GM12878 (cell line): ENCODE results near the gene PRR35. TPM values are rescaled to one million over a fixed set of nuclear protein-coding genes. Genes with fewer than 3 reads are reported as not detected.

Experiments used
- ATAC-seq: fragments of 200-7000 bp; cut with Tn5 transposase; 3 replicates; pipeline ENCODE4 v1.9.1; 2020; ENCODE audit warnings: mild to moderate bottlenecking, moderate library complexity
- BruUV-seq: library from RNA; stranded (reverse); fragments of 400-500 nt; replicated peaks from 2 replicates; lab custom pipeline; 2021; lab: Mats Ljungman, UMichigan
- CTCF ChIA-PET: fragments of 300-600 bp; sonication (Branson Sonifier 250); formaldehyde crosslinking; extraction: SDS; loops from one replicate; lab custom pipeline; 2021; ENCODE audit warnings: inconsistent platforms; lab: Yijun Ruan, JAX
- POLR2A ChIA-PET: fragments of 350-600 bp; formaldehyde crosslinking; extraction: SDS; loops from one replicate; lab custom pipeline; 2021; ENCODE audit warnings: inconsistent platforms; lab: Charles Lee
- RAD21 ChIA-PET: fragments of 300-600 bp; sonication (Branson Sonifier 250); formaldehyde crosslinking; loops from one replicate; lab custom pipeline; 2023; ENCODE audit warnings: antibody characterized with exemption; ENCODE audit not compliant: unreplicated experiment; lab: Charles Lee
- SMC1A ChIA-PET: fragments of 300-600 bp; sonication (Branson Sonifier 250); formaldehyde crosslinking; loops from one replicate; lab custom pipeline; 2023; ENCODE audit not compliant: unreplicated experiment, uncharacterized antibody; lab: Charles Lee
- DNase-seq: peaks from one replicate; pipeline ENCODE4 v3.0.0-alpha.2; 2011; ENCODE audit warnings: low read depth, low spot score
- FAIRE-seq: peaks from 3 replicates; lab custom pipeline; 2011; peaks lifted over from hg19 to GRCh38; lab: Jason Lieb, UNC
- H2AFZ ChIP-seq: 2 replicates; pipeline ENCODE4 v1.6.0; 2011; ENCODE audit warnings: low read depth, low read length, control low read depth; ENCODE audit not compliant: control insufficient read depth
- H3K27ac ChIP-seq: 2 replicates; pipeline ENCODE4 v1.5.1; 2011; ENCODE audit warnings: control low read depth; ENCODE audit not compliant: control insufficient read depth, insufficient read depth
- H3K27me3 ChIP-seq, 2 experiments: replicated peaks in 1 of 2; 2 replicates each; pipeline versions ENCODE4 v1.6.0 to v1.6.1; 2011; ENCODE audit warnings: low read length in 1 of 2; ENCODE audit not compliant: control insufficient read depth in 2 of 2, insufficient read depth in 2 of 2
- H3K36me3 ChIP-seq, 2 experiments: 2 replicates each; pipeline ENCODE4 v1.5.1; 2011; ENCODE audit warnings: low read length in 1 of 2; ENCODE audit not compliant: control insufficient read depth in 2 of 2, insufficient read depth in 2 of 2
- H3K4me1 ChIP-seq: 2 replicates; pipeline ENCODE4 v1.6.1; 2011; ENCODE audit warnings: mild to moderate bottlenecking, low read length, moderate library complexity, mixed read lengths; ENCODE audit not compliant: control insufficient read depth, insufficient read depth
- H3K4me2 ChIP-seq: 2 replicates; pipeline ENCODE4 v1.6.0; 2011; ENCODE audit warnings: control low read depth; ENCODE audit not compliant: control insufficient read depth, insufficient read depth
- H3K4me3 ChIP-seq: fragments of 200-600 bp; sonication (generic); 2 replicates; pipeline ENCODE4 v1.5.1; 2016
- H3K79me2 ChIP-seq: 2 replicates; pipeline ENCODE4 v1.6.0; 2011; ENCODE audit warnings: low read length; ENCODE audit not compliant: control insufficient read depth, insufficient read depth
- H3K9ac ChIP-seq: 2 replicates; pipeline ENCODE4 v1.8.0; 2011; ENCODE audit warnings: low read length, control low read depth, mixed read lengths; ENCODE audit not compliant: control insufficient read depth, insufficient read depth
- H3K9me3 ChIP-seq: replicated peaks from 3 replicates; pipeline ENCODE4 v1.5.1; 2011; ENCODE audit warnings: mild to moderate bottlenecking, low read length; ENCODE audit not compliant: control insufficient read depth, insufficient read depth
- H4K20me1 ChIP-seq: 2 replicates; pipeline ENCODE4 v1.6.0; 2011; ENCODE audit not compliant: control insufficient read depth, insufficient read depth
- EGR1 ChIP-seq, 2 experiments: IDR thresholded peaks; 1 replicate in 1 of 2; 2 replicates in 1 of 2; pipeline ENCODE4 v1.6.1; 2011 to 2012; ENCODE audit warnings: low read depth in 2 of 2, low read length in 2 of 2, borderline replicate concordance in 1 of 2, mild to moderate bottlenecking in 1 of 2, moderate library complexity in 1 of 2
- FOS ChIP-seq: IDR thresholded peaks from 3 replicates; pipeline ENCODE4 v1.6.1; 2011; ENCODE audit warnings: borderline replicate concordance; ENCODE audit not compliant: insufficient read length; ENCODE audit errors: extremely low read depth
- MTA3 ChIP-seq: IDR thresholded peaks from 2 replicates; pipeline ENCODE4 v1.6.1; 2012; ENCODE audit warnings: low read length, inconsistent platforms, borderline replicate concordance
- POLR2AphosphoS2 ChIP-seq: IDR thresholded peaks from 2 replicates; pipeline ENCODE4 v1.6.1; 2011; ENCODE audit warnings: low read depth, mild to moderate bottlenecking, low read length, improper control_type of control experiment, moderate library complexity
- SPI1 ChIP-seq: IDR thresholded peaks from 2 replicates; pipeline ENCODE4 v1.6.1; 2011; ENCODE audit warnings: low read depth, mild to moderate bottlenecking, low read length, moderate library complexity, borderline replicate concordance; ENCODE audit not compliant: insufficient read depth
- SREBF2 ChIP-seq: IDR thresholded peaks from 2 replicates; pipeline ENCODE4 v1.6.1; 2012; ENCODE audit warnings: mild to moderate bottlenecking, low read length
- SUPT20H ChIP-seq: IDR thresholded peaks from 2 replicates; pipeline ENCODE4 v1.6.1; 2011; ENCODE audit warnings: low read depth, mild to moderate bottlenecking, low read length, moderate library complexity, borderline replicate concordance; ENCODE audit not compliant: control insufficient read depth
- TARDBP ChIP-seq: IDR thresholded peaks from 2 replicates; pipeline ENCODE4 v1.6.1; 2016; ENCODE audit warnings: borderline replicate concordance
- TCF7 ChIP-seq: IDR thresholded peaks from 2 replicates; pipeline ENCODE4 v1.6.1; 2014; ENCODE audit warnings: antibody characterized with exemption, borderline replicate concordance
- YY1 ChIP-seq: IDR thresholded peaks from 2 replicates; pipeline ENCODE4 v1.6.1; 2011; ENCODE audit warnings: low read depth, mild to moderate bottlenecking, low read length
- WGBS: methylation state at CpG from one replicate; pipeline ENCODE4 v1.1.6; 2016; ENCODE audit warnings: low lambda C conversion rate; ENCODE audit not compliant: insufficient replicate concordance, insufficient coverage; ENCODE audit errors: missing lambda C conversion rate; 5-methylcytosine and 5-hydroxymethylcytosine counted together
- in situ Hi-C: fragments of 300-500 bp; cut with MboI; formaldehyde crosslinking; loops from 9 replicates; pipeline ENCODE4 v1.14.3; 2018; ENCODE audit warnings: mixed read lengths
- intact Hi-C: fragments of 100-400 bp; cut with micrococcal nuclease; formaldehyde crosslinking; loops from one replicate; pipeline ENCODE4 v1.14.2; 2022; ENCODE audit not compliant: unreplicated experiment
- polyA plus RNA-seq, 11 experiments: library from polyadenylated mRNA; depleted of rRNA in 4 of 11; unstranded in 6 of 11; stranded (reverse) in 5 of 11; fragments of >200 nt; fragmentation: Nextera tagmentation in 4 of 11; fragmentation: Illumina TruSeq in 1 of 11; extraction: Ambion mirVana in 4 of 11; extraction: Trizol in 1 of 11; gene quantifications; 1 replicate in 1 of 11; 2 replicates in 10 of 11; pipeline versions ENCODE4 v1.2.1 to v1.2.3, GENCODE V29; 2011 to 2016; ENCODE audit warnings: inconsistent platforms in 2 of 11, missing spikeins in 2 of 11, low read depth in 1 of 11
- total RNA-seq, 4 experiments: library from RNA; depleted of rRNA in 3 of 4; stranded (reverse); fragments of >200 nt in 3 of 4; fragmentation: Illumina TruSeq in 1 of 4; extraction: Trizol in 1 of 4; gene quantifications; 2 replicates each; pipeline versions ENCODE4 v1.2.1 to v1.2.3, GENCODE V29; 2013 to 2021
- TF ChIP-seq, protein P1 (sequence below): fragments of 450-650 bp; IDR thresholded peaks from 2 replicates; pipeline ENCODE4 v1.6.1; 2017; ENCODE audit warnings: low read depth, mild to moderate bottlenecking, moderate library complexity
- TF ChIP-seq, protein P2 (sequence below): fragments of 450-650 bp; IDR thresholded peaks from 2 replicates; pipeline ENCODE4 v1.6.1; 2017; ENCODE audit warnings: borderline replicate concordance
- TF ChIP-seq, protein P3 (sequence below): fragments of 450-650 bp; formaldehyde crosslinking; IDR thresholded peaks from 2 replicates; pipeline ENCODE4 v1.4.0; 2020; ENCODE audit warnings: mild to moderate bottlenecking, moderate library complexity
- TF ChIP-seq, protein P4 (sequence below): fragments of 450-650 bp; IDR thresholded peaks from 2 replicates; pipeline ENCODE4 v1.6.1; 2016; ENCODE audit warnings: mild to moderate bottlenecking

Gene PRR35
- total and polyA plus RNA-seq, 10 of the 15 experiments (the other 5 are each of a cell fraction or from before 2014, with no cell fraction given): not detected

DNA sequence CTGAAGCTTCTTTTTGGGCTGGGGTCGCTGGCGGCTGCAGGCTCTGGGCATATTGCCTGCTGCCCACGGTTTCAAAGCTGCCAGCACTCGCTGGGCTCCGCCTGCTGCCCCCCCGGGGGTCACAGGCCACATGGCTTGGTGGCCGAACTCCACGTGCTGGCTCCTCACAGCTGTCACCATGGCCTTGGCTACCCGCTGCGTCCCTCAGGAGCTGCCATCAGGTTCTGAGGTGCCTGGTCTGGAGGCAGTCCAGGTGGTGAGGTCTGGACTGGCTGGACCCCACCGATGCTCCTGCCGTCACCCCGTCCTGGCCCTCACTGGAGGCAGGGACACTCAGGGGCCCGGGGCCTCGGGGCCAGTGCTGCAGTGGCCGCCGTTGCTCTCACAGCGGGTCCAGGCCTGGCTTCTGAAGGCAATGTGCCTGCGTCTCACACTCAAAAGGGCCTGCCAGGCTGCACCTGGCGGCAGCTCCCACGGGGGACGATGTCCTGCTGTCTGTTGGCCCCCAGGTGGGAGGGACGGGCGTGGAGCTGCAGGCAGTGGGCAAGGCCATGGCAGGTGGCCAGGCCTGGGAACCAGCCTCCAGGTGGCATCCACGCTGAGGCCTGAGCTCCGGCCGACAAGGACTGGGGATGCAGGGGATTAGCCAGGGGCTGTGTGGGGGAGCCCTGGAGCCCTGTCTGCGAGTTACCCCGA is 19.4 kb upstream of the PRR35 start:
- H3K9ac ChIP-seq: no peak overlapping the region
- no peaks in the 10 kb centered on the region for H3K4me1 ChIP-seq
- no peaks in the 10 kb centered on the region for H4K20me1 ChIP-seq
- SMC1A ChIA-PET: no interaction called here
- CTCF ChIA-PET: interaction anchor here (1.1 kb wide), 1 partner anchor 10 kb away, joined by 3 read pairs; no protein-coding TSS in a partner anchor
- ATAC-seq (no peak), DNase-seq (no peak), FAIRE-seq (no peak)
- no peaks in the 10 kb centered on the region for H3K9me3 ChIP-seq
- RAD21 ChIA-PET: no interaction called here
- WGBS: over 99% methylated on average over 28 of the region's 29 CpGs
- H3K36me3 ChIP-seq: peaks cover 0 to 20% of the 10 kb centered on the region in 2 experiments; a peak in 2 of 4 replicates
- no peak overlapping the region for H2AFZ ChIP-seq
- H3K4me2 ChIP-seq: no peak overlapping the region
- BruUV-seq: no TSS peak
- in situ Hi-C loops: no loop called here
- no peak overlapping the region for H3K4me3 ChIP-seq
- no peaks in the 10 kb centered on the region; the same call in 1 of the 2 replicates for H3K79me2 ChIP-seq
- POLR2A ChIA-PET: no interaction called here
- intact Hi-C loops: no loop called here
- TF ChIP-seq, protein P1, sequence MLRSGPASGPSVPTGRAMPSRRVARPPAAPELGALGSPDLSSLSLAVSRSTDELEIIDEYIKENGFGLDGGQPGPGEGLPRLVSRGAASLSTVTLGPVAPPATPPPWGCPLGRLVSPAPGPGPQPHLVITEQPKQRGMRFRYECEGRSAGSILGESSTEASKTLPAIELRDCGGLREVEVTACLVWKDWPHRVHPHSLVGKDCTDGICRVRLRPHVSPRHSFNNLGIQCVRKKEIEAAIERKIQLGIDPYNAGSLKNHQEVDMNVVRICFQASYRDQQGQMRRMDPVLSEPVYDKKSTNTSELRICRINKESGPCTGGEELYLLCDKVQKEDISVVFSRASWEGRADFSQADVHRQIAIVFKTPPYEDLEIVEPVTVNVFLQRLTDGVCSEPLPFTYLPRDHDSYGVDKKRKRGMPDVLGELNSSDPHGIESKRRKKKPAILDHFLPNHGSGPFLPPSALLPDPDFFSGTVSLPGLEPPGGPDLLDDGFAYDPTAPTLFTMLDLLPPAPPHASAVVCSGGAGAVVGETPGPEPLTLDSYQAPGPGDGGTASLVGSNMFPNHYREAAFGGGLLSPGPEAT: no peak
- TF ChIP-seq, protein P2, sequence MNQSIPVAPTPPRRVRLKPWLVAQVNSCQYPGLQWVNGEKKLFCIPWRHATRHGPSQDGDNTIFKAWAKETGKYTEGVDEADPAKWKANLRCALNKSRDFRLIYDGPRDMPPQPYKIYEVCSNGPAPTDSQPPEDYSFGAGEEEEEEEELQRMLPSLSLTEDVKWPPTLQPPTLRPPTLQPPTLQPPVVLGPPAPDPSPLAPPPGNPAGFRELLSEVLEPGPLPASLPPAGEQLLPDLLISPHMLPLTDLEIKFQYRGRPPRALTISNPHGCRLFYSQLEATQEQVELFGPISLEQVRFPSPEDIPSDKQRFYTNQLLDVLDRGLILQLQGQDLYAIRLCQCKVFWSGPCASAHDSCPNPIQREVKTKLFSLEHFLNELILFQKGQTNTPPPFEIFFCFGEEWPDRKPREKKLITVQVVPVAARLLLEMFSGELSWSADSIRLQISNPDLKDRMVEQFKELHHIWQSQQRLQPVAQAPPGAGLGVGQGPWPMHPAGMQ: no peak
- TF ChIP-seq SREBF2: no peak
- no peak for TF ChIP-seq YY1
- no peak for TF ChIP-seq EGR1 (IDR thresholded peaks at IDR 0.05; ENCODE audit: borderline replicate concordance in 1 of 2, low read depth in 2 of 2, low read length in 2 of 2)
- TF ChIP-seq POLR2AphosphoS2: no peak
- no peak for TF ChIP-seq TARDBP
- TF ChIP-seq, protein P3, sequence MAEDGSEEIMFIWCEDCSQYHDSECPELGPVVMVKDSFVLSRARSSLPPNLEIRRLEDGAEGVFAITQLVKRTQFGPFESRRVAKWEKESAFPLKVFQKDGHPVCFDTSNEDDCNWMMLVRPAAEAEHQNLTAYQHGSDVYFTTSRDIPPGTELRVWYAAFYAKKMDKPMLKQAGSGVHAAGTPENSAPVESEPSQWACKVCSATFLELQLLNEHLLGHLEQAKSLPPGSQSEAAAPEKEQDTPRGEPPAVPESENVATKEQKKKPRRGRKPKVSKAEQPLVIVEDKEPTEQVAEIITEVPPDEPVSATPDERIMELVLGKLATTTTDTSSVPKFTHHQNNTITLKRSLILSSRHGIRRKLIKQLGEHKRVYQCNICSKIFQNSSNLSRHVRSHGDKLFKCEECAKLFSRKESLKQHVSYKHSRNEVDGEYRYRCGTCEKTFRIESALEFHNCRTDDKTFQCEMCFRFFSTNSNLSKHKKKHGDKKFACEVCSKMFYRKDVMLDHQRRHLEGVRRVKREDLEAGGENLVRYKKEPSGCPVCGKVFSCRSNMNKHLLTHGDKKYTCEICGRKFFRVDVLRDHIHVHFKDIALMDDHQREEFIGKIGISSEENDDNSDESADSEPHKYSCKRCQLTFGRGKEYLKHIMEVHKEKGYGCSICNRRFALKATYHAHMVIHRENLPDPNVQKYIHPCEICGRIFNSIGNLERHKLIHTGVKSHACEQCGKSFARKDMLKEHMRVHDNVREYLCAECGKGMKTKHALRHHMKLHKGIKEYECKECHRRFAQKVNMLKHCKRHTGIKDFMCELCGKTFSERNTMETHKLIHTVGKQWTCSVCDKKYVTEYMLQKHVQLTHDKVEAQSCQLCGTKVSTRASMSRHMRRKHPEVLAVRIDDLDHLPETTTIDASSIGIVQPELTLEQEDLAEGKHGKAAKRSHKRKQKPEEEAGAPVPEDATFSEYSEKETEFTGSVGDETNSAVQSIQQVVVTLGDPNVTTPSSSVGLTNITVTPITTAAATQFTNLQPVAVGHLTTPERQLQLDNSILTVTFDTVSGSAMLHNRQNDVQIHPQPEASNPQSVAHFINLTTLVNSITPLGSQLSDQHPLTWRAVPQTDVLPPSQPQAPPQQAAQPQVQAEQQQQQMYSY (CRISPR knock-in tag): no peak
- no peak for TF ChIP-seq SUPT20H
- TF ChIP-seq MTA3: no peak
- no peak for TF ChIP-seq TCF7
- no peak for TF ChIP-seq FOS
- no peak for TF ChIP-seq SPI1
- TF ChIP-seq, protein P4, sequence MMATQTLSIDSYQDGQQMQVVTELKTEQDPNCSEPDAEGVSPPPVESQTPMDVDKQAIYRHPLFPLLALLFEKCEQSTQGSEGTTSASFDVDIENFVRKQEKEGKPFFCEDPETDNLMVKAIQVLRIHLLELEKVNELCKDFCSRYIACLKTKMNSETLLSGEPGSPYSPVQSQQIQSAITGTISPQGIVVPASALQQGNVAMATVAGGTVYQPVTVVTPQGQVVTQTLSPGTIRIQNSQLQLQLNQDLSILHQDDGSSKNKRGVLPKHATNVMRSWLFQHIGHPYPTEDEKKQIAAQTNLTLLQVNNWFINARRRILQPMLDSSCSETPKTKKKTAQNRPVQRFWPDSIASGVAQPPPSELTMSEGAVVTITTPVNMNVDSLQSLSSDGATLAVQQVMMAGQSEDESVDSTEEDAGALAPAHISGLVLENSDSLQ: no peak
- no peaks in the 10 kb centered on the region for H3K27me3 ChIP-seq
- H3K27ac ChIP-seq: no peak overlapping the region
